Measurements from ENCODE around the gene METTL16.

Gene METTL16

DNA sequence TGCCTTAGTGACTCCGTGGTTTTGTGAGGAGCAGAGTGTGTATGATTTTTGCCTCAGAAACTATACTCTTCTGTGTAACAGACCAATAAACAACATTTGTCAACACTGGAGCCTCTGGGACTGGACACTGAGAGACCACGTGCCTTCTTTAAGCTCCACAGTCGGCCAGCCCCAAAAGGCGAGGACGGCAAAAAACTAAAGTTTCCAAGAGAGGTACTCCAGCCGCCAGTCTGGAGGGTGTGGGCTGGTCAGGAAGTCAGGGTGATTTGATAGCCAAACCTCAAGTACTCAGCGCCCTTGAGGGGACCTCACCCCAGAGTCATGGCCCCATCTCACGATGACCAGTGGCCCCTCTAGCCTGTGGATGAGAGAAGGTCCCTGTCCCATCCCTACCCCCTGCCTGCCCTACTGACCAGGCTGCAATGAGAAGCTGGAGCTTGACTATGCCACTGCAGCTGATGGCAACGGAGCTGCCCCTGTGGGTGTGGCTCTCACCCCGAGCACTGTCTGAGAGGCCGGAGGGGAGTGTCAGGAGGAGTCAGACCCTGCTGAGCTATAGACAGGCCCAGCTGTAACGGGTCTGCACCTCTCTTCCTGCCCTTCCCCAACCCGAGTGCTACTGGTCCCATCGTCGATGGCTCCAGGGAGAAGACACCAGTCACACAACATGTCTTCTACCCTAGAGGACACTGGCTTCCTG lies 130.6 kb downstream of the METTL16 start:
- TF ChIP-seq ESRRG (CRISPR knock-in tag; IDR thresholded peaks at IDR 0.05) = 0 out of 2 replicates have a peak, but pooled peaks have one; percentile 1
- no peak for TF ChIP-seq ZNF8 (CRISPR knock-in tag; IDR thresholded peaks at IDR 0.05)
- ATAC-seq = no peak

DNA sequence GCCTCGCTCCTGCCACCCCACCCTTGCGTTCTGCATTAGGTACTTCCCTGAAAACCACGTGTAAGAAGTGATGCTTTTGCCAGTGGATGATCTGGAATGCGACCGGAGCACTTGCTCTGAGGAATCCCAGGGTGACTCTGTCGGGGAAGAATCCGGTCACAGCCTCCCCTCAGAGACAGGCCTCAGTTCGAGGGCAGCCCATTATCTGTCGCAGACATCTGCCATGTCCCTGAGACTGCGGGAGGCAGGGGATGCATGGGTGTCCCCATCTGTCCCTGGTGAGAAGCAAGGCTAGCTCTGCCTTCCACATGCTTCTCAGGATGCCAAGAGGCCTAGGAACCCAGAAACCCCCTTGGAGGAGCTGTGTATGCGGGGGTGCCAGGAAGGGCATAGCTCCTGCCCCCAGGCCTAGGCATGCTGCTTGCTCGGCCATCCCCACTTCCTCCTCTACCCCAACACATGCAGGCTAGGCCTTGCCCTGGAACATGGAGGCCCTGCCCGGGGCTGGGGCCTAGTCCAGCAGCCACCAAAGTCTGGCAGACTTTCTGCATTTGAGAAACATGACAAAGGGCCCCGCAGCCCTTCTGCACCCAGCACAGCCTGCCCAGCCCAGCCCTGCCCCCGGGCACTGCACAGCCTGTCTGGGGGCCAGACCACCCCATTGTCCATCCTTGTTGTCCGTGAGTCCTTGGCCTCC lies 131.3 kb downstream of the METTL16 start:
- no peak for ATAC-seq
- TF ChIP-seq ZFP30 (CRISPR knock-in tag; IDR thresholded peaks at IDR 0.05) = no peak
- TF ChIP-seq ZNF565 (CRISPR knock-in tag; conservative IDR thresholded peaks at IDR 0.05; ENCODE audit: low read depth) = no peak
- TF ChIP-seq ZC3H10 (CRISPR knock-in tag; IDR thresholded peaks at IDR 0.05) = no peak
- TF ChIP-seq CREB5 (CRISPR knock-in tag; IDR thresholded peaks at IDR 0.05; ENCODE audit: low read depth) = no peak

DNA sequence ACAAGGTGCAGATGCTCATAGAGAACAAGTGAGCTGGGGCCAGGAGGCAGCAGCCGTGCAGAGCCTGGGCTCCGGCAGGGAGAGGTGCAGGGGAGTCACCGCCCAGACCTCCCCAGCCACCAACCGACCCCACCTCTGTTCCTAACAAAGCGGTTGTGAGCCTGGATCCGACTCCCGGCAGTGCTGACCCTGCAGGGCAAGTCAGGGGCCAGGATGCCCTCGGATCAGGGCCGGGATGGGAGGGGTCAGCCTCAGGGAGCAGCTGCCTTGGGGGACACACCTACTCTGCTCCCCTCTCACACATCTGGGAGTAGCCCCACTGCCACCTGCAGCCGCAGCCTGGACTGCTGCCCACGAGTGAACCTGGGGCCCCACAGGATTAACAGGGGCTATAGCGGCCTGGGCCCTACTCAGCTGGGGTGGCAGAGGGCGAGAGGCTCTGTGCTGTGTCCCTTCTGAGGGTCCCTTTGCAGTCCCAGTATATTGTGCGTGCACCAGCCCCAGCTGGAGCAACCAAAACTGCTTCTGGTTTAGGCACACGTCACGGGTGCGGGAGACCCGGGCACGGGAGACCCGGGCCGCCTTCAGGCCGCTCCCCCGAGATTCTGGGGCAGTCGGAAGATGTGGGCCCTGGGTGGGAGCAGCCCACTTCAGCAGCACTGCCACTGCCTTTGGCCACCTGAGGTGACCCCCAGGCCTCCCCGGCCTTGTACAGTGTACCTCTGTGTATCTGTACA lies 132.0 kb downstream of the METTL16 start:
- TF ChIP-seq ARNTL (CRISPR knock-in tag; IDR thresholded peaks at IDR 0.05; ENCODE audit: borderline replicate concordance, low read depth) (no peak), ZNF70 (CRISPR knock-in tag; IDR thresholded peaks at IDR 0.05) (no peak), BACH2 (CRISPR knock-in tag; IDR thresholded peaks at IDR 0.05; ENCODE audit: borderline replicate concordance) (no peak), ISL1 (CRISPR knock-in tag; IDR thresholded peaks at IDR 0.05) (no peak), ZFP3 (CRISPR knock-in tag; IDR thresholded peaks at IDR 0.05) (no peak), ZC3H10 (CRISPR knock-in tag; IDR thresholded peaks at IDR 0.05) (no peak), ZNF8 (CRISPR knock-in tag; IDR thresholded peaks at IDR 0.05) (no peak), RARB (CRISPR knock-in tag; IDR thresholded peaks at IDR 0.05) (no peak), PATZ1 (CRISPR knock-in tag; IDR thresholded peaks at IDR 0.05; ENCODE audit: borderline replicate concordance) (no peak), TCF4 (CRISPR knock-in tag; IDR thresholded peaks at IDR 0.05; ENCODE audit: borderline replicate concordance) (no peak), SNAI2 (CRISPR knock-in tag; IDR thresholded peaks at IDR 0.05) (no peak), CREB5 (CRISPR knock-in tag; IDR thresholded peaks at IDR 0.05; ENCODE audit: low read depth) (no peak), CSDC2 (CRISPR knock-in tag; IDR thresholded peaks at IDR 0.05) (no peak), PPARA (CRISPR knock-in tag; IDR thresholded peaks at IDR 0.05; ENCODE audit: borderline replicate concordance) (no peak), OSR1 (CRISPR knock-in tag; IDR thresholded peaks at IDR 0.05) (no peak), GLIS3 (CRISPR knock-in tag; IDR thresholded peaks at IDR 0.05) (no peak), ESRRG (CRISPR knock-in tag; IDR thresholded peaks at IDR 0.05) (no peak)
- TF ChIP-seq, protein P1, sequence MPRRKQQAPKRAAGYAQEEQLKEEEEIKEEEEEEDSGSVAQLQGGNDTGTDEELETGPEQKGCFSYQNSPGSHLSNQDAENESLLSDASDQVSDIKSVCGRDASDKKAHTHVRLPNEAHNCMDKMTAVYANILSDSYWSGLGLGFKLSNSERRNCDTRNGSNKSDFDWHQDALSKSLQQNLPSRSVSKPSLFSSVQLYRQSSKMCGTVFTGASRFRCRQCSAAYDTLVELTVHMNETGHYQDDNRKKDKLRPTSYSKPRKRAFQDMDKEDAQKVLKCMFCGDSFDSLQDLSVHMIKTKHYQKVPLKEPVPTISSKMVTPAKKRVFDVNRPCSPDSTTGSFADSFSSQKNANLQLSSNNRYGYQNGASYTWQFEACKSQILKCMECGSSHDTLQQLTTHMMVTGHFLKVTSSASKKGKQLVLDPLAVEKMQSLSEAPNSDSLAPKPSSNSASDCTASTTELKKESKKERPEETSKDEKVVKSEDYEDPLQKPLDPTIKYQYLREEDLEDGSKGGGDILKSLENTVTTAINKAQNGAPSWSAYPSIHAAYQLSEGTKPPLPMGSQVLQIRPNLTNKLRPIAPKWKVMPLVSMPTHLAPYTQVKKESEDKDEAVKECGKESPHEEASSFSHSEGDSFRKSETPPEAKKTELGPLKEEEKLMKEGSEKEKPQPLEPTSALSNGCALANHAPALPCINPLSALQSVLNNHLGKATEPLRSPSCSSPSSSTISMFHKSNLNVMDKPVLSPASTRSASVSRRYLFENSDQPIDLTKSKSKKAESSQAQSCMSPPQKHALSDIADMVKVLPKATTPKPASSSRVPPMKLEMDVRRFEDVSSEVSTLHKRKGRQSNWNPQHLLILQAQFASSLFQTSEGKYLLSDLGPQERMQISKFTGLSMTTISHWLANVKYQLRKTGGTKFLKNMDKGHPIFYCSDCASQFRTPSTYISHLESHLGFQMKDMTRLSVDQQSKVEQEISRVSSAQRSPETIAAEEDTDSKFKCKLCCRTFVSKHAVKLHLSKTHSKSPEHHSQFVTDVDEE (CRISPR knock-in tag; IDR thresholded peaks at IDR 0.05) = no peak
- TF ChIP-seq, protein P2, sequence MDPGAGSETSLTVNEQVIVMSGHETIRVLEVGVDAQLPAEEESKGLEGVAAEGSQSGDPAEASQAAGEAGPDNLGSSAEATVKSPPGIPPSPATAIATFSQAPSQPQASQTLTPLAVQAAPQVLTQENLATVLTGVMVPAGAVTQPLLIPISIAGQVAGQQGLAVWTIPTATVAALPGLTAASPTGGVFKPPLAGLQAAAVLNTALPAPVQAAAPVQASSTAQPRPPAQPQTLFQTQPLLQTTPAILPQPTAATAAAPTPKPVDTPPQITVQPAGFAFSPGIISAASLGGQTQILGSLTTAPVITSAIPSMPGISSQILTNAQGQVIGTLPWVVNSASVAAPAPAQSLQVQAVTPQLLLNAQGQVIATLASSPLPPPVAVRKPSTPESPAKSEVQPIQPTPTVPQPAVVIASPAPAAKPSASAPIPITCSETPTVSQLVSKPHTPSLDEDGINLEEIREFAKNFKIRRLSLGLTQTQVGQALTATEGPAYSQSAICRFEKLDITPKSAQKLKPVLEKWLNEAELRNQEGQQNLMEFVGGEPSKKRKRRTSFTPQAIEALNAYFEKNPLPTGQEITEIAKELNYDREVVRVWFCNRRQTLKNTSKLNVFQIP (CRISPR knock-in tag; IDR thresholded peaks at IDR 0.05; ENCODE audit: borderline replicate concordance, low read depth) = no peak
- ATAC-seq = no peak
